22Rv1 (cell line): ENCODE data around the gene CABP1.

ENCODE experiments used
- CTCF ChIP-seq: fragments of 450-650 bp; IDR thresholded peaks from 2 replicates; pipeline ENCODE4 v1.5.1; 2017; ENCODE audit warnings: mild to moderate bottlenecking
- ZFX ChIP-seq: fragments of 450-650 bp; IDR thresholded peaks from 2 replicates; pipeline ENCODE4 v1.6.1; 2017; ENCODE audit warnings: antibody characterized with exemption, borderline replicate concordance

DNA sequence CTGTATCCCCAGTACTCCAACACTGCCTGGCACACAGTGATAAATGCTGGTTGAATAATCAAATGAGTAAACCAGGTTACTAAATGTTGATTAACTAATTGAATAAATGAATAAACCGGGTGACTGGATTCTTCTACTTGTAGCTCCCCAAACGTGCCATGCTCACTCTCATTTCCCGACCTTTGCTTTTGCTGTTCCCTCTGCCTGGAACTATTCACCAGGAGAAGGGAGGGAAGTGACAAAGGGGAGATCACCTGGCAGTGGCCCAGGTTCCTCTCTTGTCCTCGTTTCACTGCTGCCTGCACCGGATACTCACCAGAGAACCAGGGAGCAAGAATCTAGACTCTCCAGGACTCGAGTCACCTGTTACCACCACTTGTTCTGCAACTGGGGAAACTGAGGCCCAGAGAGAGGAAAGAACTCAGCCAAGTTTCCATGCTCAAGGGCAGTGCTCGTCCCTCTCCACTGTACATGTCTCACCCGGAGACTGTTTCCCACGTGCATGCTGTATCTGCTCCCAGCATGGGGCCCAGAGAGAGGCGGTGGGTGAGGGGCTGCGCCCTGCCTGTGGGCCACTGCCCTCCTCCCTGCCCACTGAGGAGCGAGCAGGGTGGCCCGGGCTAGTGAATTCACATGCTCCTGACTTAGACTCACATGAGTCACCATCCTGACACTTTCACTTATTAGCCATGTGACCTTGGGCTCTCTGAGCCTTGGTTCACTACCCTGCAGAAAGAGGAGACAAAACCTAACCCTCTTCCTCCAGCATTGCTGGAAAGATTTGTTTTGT, 41.6 kb upstream of the CABP1 start:
- TF ChIP-seq CTCF (no peak), ZFX (no peak)
